Liver (tissue), 9 donors: ENCODE measurements around the gene ZCCHC4. TPM values are rescaled to one million over a fixed set of nuclear protein-coding genes. Genes with fewer than 3 reads are reported as not detected.
"Not testable (repeated sequence)": the region's sequence is repeated elsewhere in the genome, so short reads cannot be mapped to it uniquely, and the experiment has no call there.

ENCODE experiments used
- DNase-seq: peaks from one replicate; pipeline ENCODE4 v3.0.0-alpha.2; 2017; ENCODE audit warnings: low spot score
- H3K27ac ChIP-seq, 2 donors: one replicate each; pipeline ENCODE4 v1.7.0; 2013; ENCODE audit warnings: inconsistent platforms in 2 of 2, low read length in 2 of 2, control low read depth in 1 of 2, low read depth in 1 of 2, mild to moderate bottlenecking in 1 of 2
- H3K27me3 ChIP-seq, 4 donors: one replicate each; pipeline versions ENCODE4 v1.6.1 to v1.7.0; 2013; ENCODE audit warnings: low read length in 3 of 4, inconsistent platforms in 1 of 4, mild to moderate bottlenecking in 1 of 4, moderate library complexity in 1 of 4; ENCODE audit not compliant: control insufficient read depth in 4 of 4, insufficient read depth in 4 of 4
- H3K36me3 ChIP-seq, 4 donors: one replicate each; pipeline versions ENCODE4 v1.6.1 to v1.7.0; 2013; ENCODE audit warnings: low read length in 3 of 4, mild to moderate bottlenecking in 3 of 4, low read depth in 1 of 4, moderate library complexity in 1 of 4; ENCODE audit not compliant: control insufficient read depth in 4 of 4, insufficient read depth in 3 of 4
- H3K4me1 ChIP-seq, 4 donors: one replicate each; pipeline versions ENCODE4 v1.6.1 to v1.7.0; 2013; ENCODE audit warnings: low read length in 3 of 4, mild to moderate bottlenecking in 3 of 4, moderate library complexity in 1 of 4; ENCODE audit not compliant: control insufficient read depth in 4 of 4, insufficient read depth in 4 of 4
- H3K4me3 ChIP-seq, 3 donors: one replicate each; pipeline versions ENCODE4 v1.6.1 to v1.7.0; 2013; ENCODE audit warnings: low read length in 3 of 3, control low read depth in 1 of 3, low read depth in 1 of 3, mild to moderate bottlenecking in 1 of 3
- H3K9ac ChIP-seq, 2 donors: one replicate each; pipeline ENCODE4 v1.7.0; 2013; ENCODE audit warnings: low read length in 2 of 2, mild to moderate bottlenecking in 2 of 2, moderate library complexity in 2 of 2, control low read depth in 1 of 2, low read depth in 1 of 2
- H3K9me3 ChIP-seq, 4 donors: one replicate each; pipeline versions ENCODE4 v1.6.1 to v1.7.0; 2013; ENCODE audit warnings: low read length in 3 of 4; ENCODE audit not compliant: control insufficient read depth in 4 of 4
- FOXA1 ChIP-seq: IDR thresholded peaks from 2 replicates; pipeline ENCODE4 v1.6.1; 2016; ENCODE audit warnings: antibody characterized with exemption
- GABPA ChIP-seq, 2 donors: IDR thresholded peaks in 1 of 2; conservative IDR thresholded peaks in 1 of 2; 2 replicates each; pipeline ENCODE4 v1.6.1; 2016; ENCODE audit warnings: antibody characterized with exemption in 2 of 2, mild to moderate bottlenecking in 1 of 2, moderate library complexity in 1 of 2
- HNF4A ChIP-seq, 2 donors: conservative IDR thresholded peaks; 2 replicates each; pipeline ENCODE4 v1.6.1; 2016; ENCODE audit warnings: antibody characterized with exemption in 2 of 2, mild to moderate bottlenecking in 2 of 2
- REST ChIP-seq: IDR thresholded peaks from 2 replicates; pipeline ENCODE4 v1.6.1; 2016; ENCODE audit warnings: antibody characterized with exemption, mild to moderate bottlenecking
- RXRA ChIP-seq, 2 donors: IDR thresholded peaks; 2 replicates each; pipeline ENCODE4 v1.6.1; 2017 to 2018; ENCODE audit warnings: antibody characterized with exemption in 2 of 2, mild to moderate bottlenecking in 1 of 2
- SP1 ChIP-seq: IDR thresholded peaks from 2 replicates; pipeline ENCODE4 v1.6.1; 2018; ENCODE audit warnings: antibody characterized with exemption, mild to moderate bottlenecking
- ZBTB33 ChIP-seq: IDR thresholded peaks from 2 replicates; pipeline ENCODE4 v1.6.1; 2016; ENCODE audit warnings: antibody characterized with exemption
- WGBS: extraction: QIAGEN DNeasy Blood & Tissue Kit; methylation state at CpG from one replicate; pipeline ENCODE4 v1.1.7; 2013; 5-methylcytosine and 5-hydroxymethylcytosine counted together
- polyA plus RNA-seq, 2 donors: library from polyadenylated mRNA; stranded (reverse) in 1 of 2; unstranded in 1 of 2; fragments of 200-250 nt in 1 of 2; fragments of >200 nt in 1 of 2; fragmentation: Nextera tagmentation in 1 of 2; extraction: Ambion mirVana in 1 of 2; gene quantifications; one replicate each; pipeline versions ENCODE4 v1.2.1 to v1.2.3, GENCODE V29; 2013 to 2015
- total RNA-seq, 2 donors: library from RNA; depleted of rRNA; stranded (reverse); fragments of >200 nt; gene quantifications; one replicate each; pipeline ENCODE4 v1.2.3, GENCODE V29; 2014
- donor health status: healthy.
- donor health status: healthy.
- donor health status: healthy.
- donor health status: healthy.
- donor health status: healthy.

The ZCCHC4 gene
- total and polyA plus RNA-seq, 4 donors = 2.1 to 7.4 (median 4.6) TPM

- not testable (repeated sequence) for H3K36me3 ChIP-seq, H3K27me3 ChIP-seq, H3K4me3 ChIP-seq, DNase-seq, H3K9me3 ChIP-seq, H3K9ac ChIP-seq
- WGBS = 41% methylated on average over 9 of the region's 9 CpGs
- Histone ChIP-seq H3K4me1 (peaks cover 4 to 43% (median 20%) of the 10 kb centered on the region in 4 donors), H3K27ac (peak overlapping the region; percentile 59 to 61)
- TF ChIP-seq HNF4A (conservative IDR thresholded peaks at IDR 0.05) = peak; percentile 35 to 41
- peak; percentile 65 for TF ChIP-seq SP1
- peak; percentile 54 for TF ChIP-seq REST
- TF ChIP-seq RXRA (IDR thresholded peaks at IDR 0.05) = peak; percentile 67 to 71
- TF ChIP-seq ZBTB33 = peak; percentile 40
Observed at GRCh38 chr4:25372549-25372948, 60.0 kb downstream of the ZCCHC4 start.

GRCh38 chr4:25376754-25377571, 64.4 kb downstream of the ZCCHC4 start, which contains the start of gene ANAPC4:
TSS of gene ANAPC4 (plus strand) at chr4:25377263. CDS start at chr4:25377428, 165 bp downstream.
- H3K9me3 ChIP-seq = no peaks in the 10 kb centered on the region
- peak; percentile 94 for DNase-seq
- H3K9ac ChIP-seq = peak within 1 kb of the TSS; percentile 74 to 92
- H3K36me3 ChIP-seq = peaks cover 1 to 8% (median 6%) of the 10 kb centered on the region in 4 donors
- TF ChIP-seq FOXA1 (peak; percentile 1), ZBTB33 (peak; percentile 93), REST (no peak), GABPA (IDR thresholded peaks at IDR 0.05 in 1 of 2, conservative IDR thresholded peaks at IDR 0.05 in 1 of 2) (peak in 1 of 2 donors; percentile 83)
- H3K4me1 ChIP-seq = peaks cover 0 to 40% (median 14%) of the 10 kb centered on the region in 4 donors
- WGBS = under 1% methylated on average over 74 of the region's 74 CpGs
- peak within 1 kb of the TSS; percentile 79 to 99 (median 96) for H3K4me3 ChIP-seq
- no peaks in the 10 kb centered on the region for H3K27me3 ChIP-seq
- H3K27ac ChIP-seq = peak within 1 kb of the TSS; percentile 52 to 63
